ENCODE measurements around the gene NRP2. TPM values are rescaled to one million over a fixed set of nuclear protein-coding genes. Genes with fewer than 3 reads are reported as not detected.

The NRP2 gene
- total and polyA plus RNA-seq, 11 donors, result 2.0 to 57.5 (median 4.7) TPM

DNA sequence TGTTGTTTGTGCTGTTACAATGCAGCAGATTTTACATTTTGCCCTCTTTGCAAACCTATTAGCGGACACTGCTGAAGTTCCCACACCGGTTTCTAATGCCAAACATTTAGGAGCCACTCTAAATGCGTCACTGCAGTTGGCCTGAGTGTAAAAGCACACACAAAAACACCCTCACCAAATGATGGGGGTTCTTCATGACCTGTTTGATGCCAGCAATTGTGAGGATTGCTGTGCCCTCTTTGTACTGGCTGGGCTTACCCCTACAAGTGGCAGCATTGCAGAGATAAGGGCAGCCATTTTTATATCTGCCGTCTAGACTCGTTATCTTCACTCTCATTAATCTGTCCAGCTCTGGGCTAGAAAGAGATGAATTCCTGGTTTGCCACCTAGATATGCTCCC, 85.3 kb downstream of the NRP2 start:
- Histone ChIP-seq H3K36me3 (peaks cover 0 to 51% (median 6%) of the 10 kb centered on the region in 9 donors), H3K27me3 (peaks cover 0 to 11% (median 2%) of the 10 kb centered on the region in 9 donors), H3K27ac (peak overlapping the region in 5 of 12 donors; percentile 33 to 85 (median 50)), H3K9me3 (no peaks in the 10 kb centered on the region), H3K4me3 (peak overlapping the region in 1 of 12 donors; percentile 17), H3K4me1 (peaks cover 0 to 32% (median 14%) of the 10 kb centered on the region in 12 donors)
- 48 to 65% (median 59%) methylated on average over 5 of the region's 5 CpGs for whole genome bisulfite sequencing, 4 donors
- no peak for TF ChIP-seq CTCF (IDR thresholded peaks at IDR 0.05)
- no peak for TF ChIP-seq POLR2A (IDR thresholded peaks at IDR 0.05)
- ATAC-seq, result peak; percentile 30 to 82 (median 58)
- intact Hi-C loops (cut with DNase I), result loop anchor here in 6 of 10 donors (2.0 to 10.0 kb wide), 7 partner anchors 83 to 1443 kb away; partner anchors contain the start of gene NRP2 (in 2 of the 6)
- DNase-seq, result no peak

GRCh38 chr2:205768341-205768740, 86.0 kb downstream of the NRP2 start:
- peaks cover 0 to 16% (median 2%) of the 10 kb centered on the region in 9 donors for H3K27me3 ChIP-seq
- no peak overlapping the region for H3K4me3 ChIP-seq
- no peak for TF ChIP-seq POLR2A (IDR thresholded peaks at IDR 0.05)
- TF ChIP-seq CTCF (IDR thresholded peaks at IDR 0.05), result no peak
- DNase-seq, result peak in 2 of 5 donors; percentile 61 to 63
- intact Hi-C loops (cut with DNase I), result loop anchor here in 6 of 10 donors (5.0 to 10.0 kb wide), 5 partner anchors 84 to 1444 kb away; partner anchors contain the start of gene NRP2 (in 2 of the 6)
- ATAC-seq, result peak; percentile 82 to 93 (median 88)
- WGBS, 4 donors, result 62 to 75% (median 65%) methylated on average over 7 of the region's 7 CpGs
- H3K9me3 ChIP-seq, result no peaks in the 10 kb centered on the region
- H3K36me3 ChIP-seq, result peaks cover 0 to 50% (median 6%) of the 10 kb centered on the region in 9 donors
- H3K27ac ChIP-seq, result peak overlapping the region in 4 of 12 donors; percentile 33 to 85 (median 48)
- peaks cover 0 to 30% (median 14%) of the 10 kb centered on the region in 12 donors for H3K4me1 ChIP-seq

DNA sequence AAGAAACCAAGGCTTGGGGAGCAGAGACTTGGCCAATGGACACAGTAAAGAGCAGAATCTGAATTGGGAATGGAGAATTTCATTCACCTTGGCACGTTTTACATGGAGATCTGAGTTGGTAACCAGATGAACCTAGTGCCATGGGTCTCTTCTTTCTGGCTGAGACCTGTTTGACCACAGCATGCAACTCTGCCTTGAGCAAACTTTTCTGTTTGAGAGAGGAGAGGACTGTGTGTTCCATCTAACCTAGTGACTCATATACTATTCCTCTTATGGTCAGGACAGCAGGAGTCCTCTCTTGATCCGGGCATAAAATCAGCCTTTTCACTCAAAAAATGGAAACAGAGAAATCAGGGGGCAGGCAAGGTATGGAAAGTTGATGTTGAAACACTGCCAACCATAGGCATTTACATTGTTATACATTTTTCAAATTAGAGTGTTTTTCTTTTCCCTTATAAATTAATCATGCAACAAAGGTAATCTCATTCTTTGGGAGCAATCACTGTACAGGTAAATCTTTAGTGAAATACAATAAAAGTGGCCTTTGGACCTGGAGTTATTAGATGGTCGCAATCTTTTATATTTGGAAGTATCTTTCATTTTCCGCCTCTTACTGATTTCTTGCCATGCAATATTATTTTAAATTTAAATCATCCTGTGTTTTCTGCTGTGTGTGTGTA, 86.7 kb downstream of the NRP2 start:
- H3K27me3 ChIP-seq, result peaks cover 0 to 16% (median 0%) of the 10 kb centered on the region in 9 donors
- no peak for TF ChIP-seq POLR2A (IDR thresholded peaks at IDR 0.05)
- TF ChIP-seq CTCF (IDR thresholded peaks at IDR 0.05), result no peak
- ATAC-seq, result no peak
- peaks cover 0 to 24% (median 9%) of the 10 kb centered on the region in 12 donors for H3K4me1 ChIP-seq
- intact Hi-C loops (cut with DNase I), result loop anchor here in 6 of 10 donors (5.0 to 10.0 kb wide), 5 partner anchors 84 to 1444 kb away; partner anchors contain the start of gene NRP2 (in 2 of the 6)
- no peak overlapping the region for H3K4me3 ChIP-seq
- peak overlapping the region in 2 of 12 donors; percentile 45 to 85 for H3K27ac ChIP-seq
- H3K36me3 ChIP-seq, result peaks cover 0 to 44% (median 6%) of the 10 kb centered on the region in 9 donors
- DNase-seq, result no peak
- 72 to 96% (median 84%) methylated on average over 4 of the region's 4 CpGs for WGBS, 4 donors
- no peaks in the 10 kb centered on the region for H3K9me3 ChIP-seq

DNA sequence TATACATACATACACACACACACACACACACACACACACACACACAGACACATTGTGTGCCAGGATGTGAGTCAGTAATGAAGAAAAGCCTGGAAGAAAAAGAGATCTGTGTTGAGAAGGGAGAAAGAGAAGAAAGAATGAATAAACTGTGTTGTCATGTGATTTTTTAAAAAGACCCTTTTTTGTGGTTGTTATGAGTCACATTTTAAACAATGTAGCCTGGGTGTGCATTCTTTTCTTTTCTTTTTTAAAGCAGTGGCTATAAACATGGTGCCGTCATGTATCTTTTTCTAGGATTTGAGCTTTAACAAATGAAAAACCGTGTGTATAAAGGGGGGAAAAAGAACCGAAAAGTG, 87.2 kb downstream of the NRP2 start:
- Histone ChIP-seq H3K27me3 (peaks cover 0 to 11% (median 0%) of the 10 kb centered on the region in 9 donors), H3K4me3 (no peak overlapping the region), H3K36me3 (peaks cover 0 to 41% (median 6%) of the 10 kb centered on the region in 9 donors), H3K4me1 (peaks cover 0 to 18% (median 4%) of the 10 kb centered on the region in 12 donors), H3K27ac (peak overlapping the region in 1 of 12 donors; percentile 85), H3K9me3 (no peaks in the 10 kb centered on the region)
- intact Hi-C loops (cut with DNase I), result loop anchor here in 6 of 10 donors (5.0 to 10.0 kb wide), 5 partner anchors 85 to 1445 kb away; partner anchors contain the start of gene NRP2 (in 2 of the 6)
- ATAC-seq (no peak), DNase-seq (no peak)
- 84 to 88% (median 86%) methylated on average over 3 of the region's 3 CpGs for WGBS, 4 donors
- TF ChIP-seq POLR2A (IDR thresholded peaks at IDR 0.05) (no peak), CTCF (IDR thresholded peaks at IDR 0.05) (no peak)
